ENCODE measurements around the gene SLC22A23.
"Not testable (repeated sequence)": the region's sequence is repeated elsewhere in the genome, so short reads cannot be mapped to it uniquely, and the experiment has no call there.

Gene SLC22A23

GRCh38 chr6:3258720-3259490, 197.9 kb downstream of the SLC22A23 start, which contains the start of gene PSMG4:
Gene PSMG4 (plus strand): TSS chr6:3258947. CDS start chr6:3259023, 76 bp downstream.
- H3K9me3 ChIP-seq: no peaks in the 10 kb centered on the region
- H3K4me3 ChIP-seq: peak within 1 kb of the TSS; percentile 67
- peaks cover 11% of the 10 kb centered on the region for H3K4me1 ChIP-seq
- H3K36me3 ChIP-seq (replicated peaks): peaks cover 11% of the 10 kb centered on the region
- no peaks in the 10 kb centered on the region for H3K27me3 ChIP-seq (ENCODE audit: low read depth)
- DNase-seq (ENCODE audit: low spot score in 2 of 2): peak; percentile 77 to 98
- in situ Hi-C loops (cut with MboI; ENCODE audit: low sequenced_read_pairs): no loop called here

GRCh38 chr6:3258201-3258600, 198.6 kb downstream of the SLC22A23 start:
- H3K9me3 ChIP-seq: no peaks in the 10 kb centered on the region
- in situ Hi-C loops (cut with MboI; ENCODE audit: low sequenced_read_pairs): no loop called here
- H3K27me3 ChIP-seq (ENCODE audit: low read depth): no peaks in the 10 kb centered on the region

GRCh38 chr6:3253597-3253961, 203.3 kb downstream of the SLC22A23 start:
- Histone ChIP-seq H3K36me3 (replicated peaks) (no peaks in the 10 kb centered on the region), H3K27me3 (ENCODE audit: low read depth) (no peaks in the 10 kb centered on the region), H3K4me1 (peaks cover 12% of the 10 kb centered on the region), H3K9me3 (no peaks in the 10 kb centered on the region), H3K4me3 (no peak overlapping the region)
- DNase-seq (ENCODE audit: low spot score in 2 of 2): no peak
- in situ Hi-C loops (cut with MboI; ENCODE audit: low sequenced_read_pairs): loop anchor here (5.0 kb wide), 2 partner anchors 126 to 256 kb away; partner anchors contain the start of gene NQO2

More at GRCh38 chr6:3258201-3258600, 198.6 kb downstream of the SLC22A23 start:
- H3K4me1 ChIP-seq: peaks cover 11% of the 10 kb centered on the region
- H3K4me3 ChIP-seq: peak overlapping the region; percentile 67
- peaks cover 4% of the 10 kb centered on the region for H3K36me3 ChIP-seq (replicated peaks)
- DNase-seq (ENCODE audit: low spot score in 2 of 2): no peak

DNA sequence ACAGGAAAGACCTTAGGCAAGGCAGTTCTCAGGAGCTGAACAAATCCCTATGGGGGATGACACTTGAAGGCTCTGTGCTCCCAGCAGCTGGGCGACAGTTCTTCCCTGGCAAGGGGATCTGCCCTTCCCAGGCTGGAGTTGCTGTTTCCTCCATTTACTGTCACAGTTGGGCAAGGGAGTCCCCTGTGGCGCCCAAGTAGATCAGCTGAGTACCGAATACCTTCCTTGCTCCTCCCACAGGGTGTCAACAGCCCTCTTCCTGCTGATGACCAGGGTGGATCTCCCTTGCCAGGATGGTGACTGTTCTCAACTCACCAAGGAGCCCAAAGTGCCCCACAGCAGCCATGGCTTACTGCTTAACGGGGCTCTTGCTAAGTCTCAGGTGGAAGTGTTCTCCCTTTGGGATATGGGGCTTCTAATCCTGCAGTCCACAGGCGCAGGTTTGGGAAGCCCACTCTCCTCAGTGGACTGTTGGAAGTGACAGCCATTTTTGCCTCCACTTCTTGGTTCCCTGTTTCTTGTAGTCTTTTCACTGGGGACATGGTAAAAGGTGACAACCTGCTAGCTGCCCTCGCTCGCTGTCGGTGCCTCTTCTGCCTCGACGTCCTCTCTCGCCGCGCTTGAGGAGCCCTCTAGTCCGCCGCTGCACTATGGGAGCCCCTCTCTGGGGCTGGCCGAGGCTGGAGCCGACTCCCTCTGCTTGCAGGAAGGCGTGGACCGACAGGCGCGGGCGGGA, 203.8 kb downstream of the SLC22A23 start:
- Histone ChIP-seq H3K27me3 (ENCODE audit: low read depth) (no peaks in the 10 kb centered on the region), H3K36me3 (replicated peaks) (no peaks in the 10 kb centered on the region), H3K4me1 (peaks cover 10% of the 10 kb centered on the region), H3K9me3 (no peaks in the 10 kb centered on the region), H3K4me3 (no peak overlapping the region)
- in situ Hi-C loops (cut with MboI; ENCODE audit: low sequenced_read_pairs): loop anchor here (5.0 kb wide), 2 partner anchors 126 to 256 kb away; partner anchors contain the start of gene NQO2
- DNase-seq (ENCODE audit: low spot score in 2 of 2): no peak

DNA sequence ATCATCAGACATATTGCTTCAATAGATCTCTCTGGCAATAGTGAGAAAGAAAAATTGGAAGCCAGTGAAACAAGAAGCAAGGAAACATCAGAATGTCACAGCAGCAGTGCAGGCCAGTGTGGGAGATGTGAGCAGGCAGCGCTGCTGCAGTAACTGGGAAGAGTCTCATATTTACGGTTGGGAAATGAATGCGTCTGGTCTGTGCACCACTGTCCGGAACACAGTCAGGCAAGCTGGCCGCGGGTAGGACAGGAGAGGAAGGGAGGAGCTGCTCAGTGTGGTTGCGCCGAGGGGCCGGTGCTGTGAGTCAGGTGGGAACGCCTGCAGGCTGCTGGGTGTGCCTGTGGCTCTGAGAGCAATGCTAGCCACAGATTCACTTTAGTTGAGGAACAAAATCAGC, 204.5 kb downstream of the SLC22A23 start:
- no peak for DNase-seq (ENCODE audit: low spot score in 2 of 2)
- peaks cover 16% of the 10 kb centered on the region for H3K4me1 ChIP-seq

GRCh38 chr6:3251462-3252314, 205.2 kb downstream of the SLC22A23 start:
- in situ Hi-C loops (cut with MboI; ENCODE audit: low sequenced_read_pairs): loop anchor here (5.0 kb wide), 2 partner anchors 124 to 254 kb away; partner anchors contain the start of gene NQO2
- Histone ChIP-seq H3K36me3 (replicated peaks) (no peaks in the 10 kb centered on the region), H3K4me3 (no peak overlapping the region), H3K9me3 (no peaks in the 10 kb centered on the region), H3K4me1 (peaks cover 16% of the 10 kb centered on the region), H3K27me3 (ENCODE audit: low read depth) (no peaks in the 10 kb centered on the region)
- peak; percentile 89 to 92 for DNase-seq (ENCODE audit: low spot score in 2 of 2)

More for the DNA sequence above, 204.5 kb downstream of the SLC22A23 start:
- Histone ChIP-seq H3K36me3 (replicated peaks) (no peaks in the 10 kb centered on the region), H3K9me3 (no peaks in the 10 kb centered on the region), H3K4me3 (no peak overlapping the region), H3K27me3 (ENCODE audit: low read depth) (no peaks in the 10 kb centered on the region)
- in situ Hi-C loops (cut with MboI; ENCODE audit: low sequenced_read_pairs): loop anchor here (5.0 kb wide), 2 partner anchors 125 to 255 kb away; partner anchors contain the start of gene NQO2

GRCh38 chr6:3250231-3250675, 206.6 kb downstream of the SLC22A23 start:
- in situ Hi-C loops (cut with MboI; ENCODE audit: low sequenced_read_pairs): loop anchor here (5.0 kb wide), 2 partner anchors 123 to 253 kb away; partner anchors contain the start of gene NQO2
- DNase-seq (ENCODE audit: low spot score in 2 of 2): no peak

DNA sequence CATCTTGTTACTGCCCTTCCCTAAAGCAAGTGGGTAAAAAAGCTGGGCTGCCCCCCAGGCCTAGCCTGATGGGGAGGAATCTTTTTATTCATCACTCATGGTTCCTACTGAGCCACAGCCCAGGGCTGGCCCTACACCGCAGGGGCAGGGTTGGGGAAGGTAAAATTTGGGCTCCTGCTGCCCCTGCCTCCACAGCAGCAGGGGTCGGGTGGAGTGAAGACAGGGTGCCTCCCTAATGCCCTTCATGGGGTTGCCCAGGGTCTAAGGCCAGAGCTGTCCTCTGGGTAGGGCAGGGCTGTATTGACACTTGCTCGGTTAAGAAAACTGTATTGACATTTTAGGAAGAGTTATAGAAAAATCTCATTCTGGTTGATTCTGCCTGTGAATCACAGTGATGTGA, 207.0 kb downstream of the SLC22A23 start:
- Histone ChIP-seq H3K4me3 (no peak overlapping the region), H3K9me3 (no peaks in the 10 kb centered on the region), H3K27me3 (ENCODE audit: low read depth) (no peaks in the 10 kb centered on the region), H3K4me1 (peaks cover 16% of the 10 kb centered on the region), H3K36me3 (replicated peaks) (no peaks in the 10 kb centered on the region)
- DNase-seq (ENCODE audit: low spot score in 2 of 2): no peak
- in situ Hi-C loops (cut with MboI; ENCODE audit: low sequenced_read_pairs): loop anchor here (5.0 kb wide), 2 partner anchors 123 to 253 kb away; partner anchors contain the start of gene NQO2

More at GRCh38 chr6:3250231-3250675, 206.6 kb downstream of the SLC22A23 start:
- no peaks in the 10 kb centered on the region for H3K36me3 ChIP-seq (replicated peaks)
- no peak overlapping the region for H3K4me3 ChIP-seq
- H3K4me1 ChIP-seq: peaks cover 16% of the 10 kb centered on the region
- H3K27me3 ChIP-seq (ENCODE audit: low read depth): no peaks in the 10 kb centered on the region
- H3K9me3 ChIP-seq: no peaks in the 10 kb centered on the region

DNA sequence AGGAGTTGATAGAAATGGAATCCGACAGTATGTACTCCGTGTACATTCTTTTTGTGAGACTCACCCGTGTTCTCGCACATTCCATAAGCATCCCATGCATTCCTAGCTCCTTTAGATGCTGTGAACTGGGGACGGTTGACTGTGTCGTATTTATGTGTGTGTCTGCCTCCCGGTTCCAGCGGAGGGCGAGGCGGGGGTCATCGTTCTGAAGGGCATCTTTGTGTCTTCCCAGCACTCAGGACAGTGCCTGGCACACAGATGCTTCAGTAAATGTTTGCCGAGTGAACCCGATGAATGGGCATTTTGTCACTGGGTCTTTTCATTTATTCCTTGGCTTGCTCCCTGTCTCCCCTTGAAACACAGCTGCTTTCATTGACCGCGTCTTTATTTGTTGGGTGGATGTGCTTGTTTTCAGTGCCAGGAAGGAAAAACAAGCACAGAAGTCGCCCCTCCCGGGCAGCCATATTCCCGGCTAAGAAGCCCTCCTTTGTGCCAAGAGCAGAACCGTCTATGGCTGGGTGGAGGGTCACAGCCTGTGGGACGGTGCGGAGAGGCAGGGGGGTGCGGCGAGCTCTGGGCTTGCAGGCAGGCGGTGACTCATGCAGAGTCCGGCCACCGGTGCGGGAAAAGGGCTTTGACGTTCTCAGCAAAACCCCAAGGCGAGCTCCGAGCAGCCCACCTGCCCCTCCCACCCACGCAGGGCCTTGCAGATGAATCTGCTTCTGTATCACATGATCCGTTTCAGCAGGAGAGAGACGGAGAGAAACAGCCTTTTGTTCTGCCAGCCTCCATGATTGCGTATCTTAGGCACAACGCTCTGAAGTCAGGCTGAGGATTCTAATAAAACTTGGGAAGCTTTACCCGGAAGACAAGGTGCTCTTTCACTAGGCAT, 209.3 kb downstream of the SLC22A23 start:
- peak in 1 of 2 experiments; percentile 73 for DNase-seq (ENCODE audit: low spot score in 2 of 2)

GRCh38 chr6:3245216-3245615, 211.6 kb downstream of the SLC22A23 start:
- peaks cover 10% of the 10 kb centered on the region for H3K4me1 ChIP-seq
- no peaks in the 10 kb centered on the region for H3K9me3 ChIP-seq
- H3K4me3 ChIP-seq: no peak overlapping the region
- no peak for DNase-seq (ENCODE audit: low spot score in 2 of 2)
- in situ Hi-C loops (cut with MboI; ENCODE audit: low sequenced_read_pairs): no loop called here
- H3K27me3 ChIP-seq (ENCODE audit: low read depth): no peaks in the 10 kb centered on the region
- H3K36me3 ChIP-seq (replicated peaks): no peaks in the 10 kb centered on the region

More for the DNA sequence above, 209.3 kb downstream of the SLC22A23 start:
- in situ Hi-C loops (cut with MboI; ENCODE audit: low sequenced_read_pairs): no loop called here
- no peaks in the 10 kb centered on the region for H3K27me3 ChIP-seq (ENCODE audit: low read depth)
- H3K4me3 ChIP-seq: no peak overlapping the region
- no peaks in the 10 kb centered on the region for H3K9me3 ChIP-seq
- H3K4me1 ChIP-seq: peaks cover 16% of the 10 kb centered on the region
- H3K36me3 ChIP-seq (replicated peaks): no peaks in the 10 kb centered on the region

DNA sequence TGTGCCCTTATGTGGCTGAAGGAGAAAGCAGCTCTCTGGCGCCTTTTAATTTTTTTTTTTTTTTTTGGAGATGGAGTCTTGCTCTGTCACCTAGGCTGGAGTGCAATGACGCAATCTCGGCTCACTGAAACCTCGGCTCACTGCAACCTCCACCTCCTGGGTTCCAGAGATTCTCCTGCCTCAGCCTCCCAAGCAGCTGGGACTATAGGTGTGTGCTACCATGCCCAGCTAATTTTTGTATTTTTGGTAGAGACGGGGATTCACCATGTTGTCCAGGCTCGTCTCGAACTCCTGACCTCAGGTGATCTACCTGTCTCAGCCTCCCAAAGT, 212.1 kb downstream of the SLC22A23 start:
- H3K27me3 ChIP-seq (ENCODE audit: low read depth); H3K9me3 ChIP-seq; in situ Hi-C loops (cut with MboI; ENCODE audit: low sequenced_read_pairs); H3K36me3 ChIP-seq (replicated peaks); H3K4me1 ChIP-seq; H3K4me3 ChIP-seq; DNase-seq (ENCODE audit: low spot score in 2 of 2): not testable (repeated sequence)

- DNase-seq (ENCODE audit: low spot score in 2 of 2): no peak
- Histone ChIP-seq H3K4me3 (no peak overlapping the region), H3K4me1 (peaks cover 10% of the 10 kb centered on the region), H3K27me3 (ENCODE audit: low read depth) (no peaks in the 10 kb centered on the region), H3K9me3 (no peaks in the 10 kb centered on the region), H3K36me3 (replicated peaks) (no peaks in the 10 kb centered on the region)
- in situ Hi-C loops (cut with MboI; ENCODE audit: low sequenced_read_pairs): no loop called here
Observed at GRCh38 chr6:3244003-3244831, 212.6 kb downstream of the SLC22A23 start.
